Superior temporal gyrus (tissue), 1 donor: Measurements from ENCODE around the gene MMAB.

ENCODE experiments used
- DNase-seq: peaks from one replicate; pipeline ENCODE4 v3.0.0-alpha.2; 2016; ENCODE audit errors: extremely low spot score

The MMAB gene

DNA sequence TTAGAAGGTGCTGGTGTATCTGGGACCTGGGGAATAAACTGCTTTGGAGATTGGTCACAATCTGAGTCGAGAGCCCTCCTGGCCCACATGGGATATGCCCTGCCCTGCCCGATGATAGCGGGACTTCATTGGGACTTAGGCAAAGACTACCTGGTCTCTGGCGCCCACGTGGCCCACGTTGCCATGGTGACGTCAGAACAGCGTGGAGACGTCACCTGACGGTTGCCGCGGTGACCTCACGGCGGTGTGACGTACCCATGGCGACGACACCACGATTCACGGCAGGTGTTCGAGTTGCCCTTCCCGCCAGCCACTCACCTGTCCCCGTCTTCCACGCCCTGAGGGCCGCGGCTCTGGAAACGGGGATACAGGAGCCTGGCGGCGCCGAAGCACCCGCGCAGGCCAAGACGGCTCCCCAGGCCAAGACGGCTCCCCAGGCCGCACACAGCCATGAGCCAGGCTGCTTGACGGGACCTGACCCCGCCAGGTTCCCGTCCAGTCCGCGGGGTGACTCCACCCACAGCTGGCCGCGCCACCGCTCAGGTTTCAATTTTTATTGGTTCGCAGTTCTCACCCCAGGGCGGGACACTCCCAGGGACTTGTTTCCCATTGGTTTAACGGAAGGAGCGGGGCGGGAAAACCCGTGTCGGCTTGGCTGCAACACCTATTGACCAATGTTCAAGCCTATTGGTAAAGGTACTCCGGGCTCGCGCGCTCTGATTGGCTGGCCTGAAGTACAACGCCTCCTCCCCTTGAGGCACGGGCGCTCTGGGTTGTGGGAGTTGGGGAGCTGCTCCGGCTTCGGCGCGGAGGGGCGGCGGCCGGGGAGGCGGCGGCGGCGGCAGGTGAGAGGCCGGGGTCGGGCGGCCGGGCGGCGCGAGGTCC lies at the start of gene MMAB, which contains the start of gene MVK:
Gene MMAB, minus strand, starts transcription at position 476 of the 885 bp plus-strand sequence. Its CDS starts 24 bp downstream, at position 452.
Gene MVK, plus strand, starts transcription at position 766 of the 885 bp plus-strand sequence. CDS start 1,029 bp downstream, outside the sequence.
- DNase-seq: peak; percentile 99

GRCh38 chr12:109621901-109622364 lies 48.6 kb upstream of the MMAB start:
- no peak for DNase-seq

DNA sequence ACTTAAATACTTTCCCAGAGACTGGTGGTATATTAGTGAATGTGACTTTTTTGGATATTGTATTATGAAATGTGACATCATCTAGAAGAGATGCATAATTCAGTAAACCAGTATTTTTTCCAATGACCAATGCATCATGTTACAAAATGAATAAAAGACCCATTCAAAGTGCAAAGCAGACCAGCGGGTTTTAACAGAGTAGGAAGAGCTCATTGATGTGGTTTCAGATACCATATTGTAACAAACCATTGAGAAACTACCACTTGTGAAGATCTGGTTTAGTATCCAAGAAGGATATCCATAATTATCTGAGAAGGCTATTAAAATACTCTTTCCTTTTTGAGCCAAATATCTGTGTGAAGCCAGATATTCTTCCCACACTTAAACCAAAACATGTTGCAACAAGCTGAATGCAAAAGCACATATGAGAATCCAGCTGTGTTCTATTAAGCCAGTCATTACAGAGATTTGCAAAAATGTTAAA lies 47.9 kb upstream of the MMAB start:
- DNase-seq: peak; percentile 76

DNA sequence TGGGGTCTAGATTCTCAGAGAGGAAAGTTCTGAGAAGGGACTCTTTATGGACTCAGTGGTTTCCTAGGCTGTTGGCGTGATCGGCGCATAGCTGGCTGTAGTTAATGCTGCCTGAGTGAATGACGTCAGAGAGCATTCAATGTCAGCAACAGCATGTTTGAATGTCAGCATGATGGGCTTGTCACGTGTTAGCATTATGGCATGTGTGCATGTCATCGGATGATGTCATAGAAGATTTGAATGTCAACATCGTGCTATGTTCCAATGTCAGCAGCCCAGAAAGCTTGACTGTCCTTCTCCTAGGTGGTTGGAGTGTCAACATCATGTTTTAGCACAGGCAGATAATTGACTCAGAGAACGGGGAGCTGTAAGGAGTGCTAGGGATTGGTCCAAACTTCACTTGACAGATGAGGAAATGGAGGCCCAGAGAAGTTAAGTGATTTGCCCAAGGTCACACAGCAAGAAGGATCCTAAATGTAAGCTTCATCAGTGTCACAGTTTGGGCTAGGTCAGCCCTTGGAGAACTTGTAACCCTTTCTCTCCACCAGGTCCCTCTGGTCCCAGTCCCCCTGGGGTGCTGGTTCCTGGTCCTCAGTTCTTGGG lies 45.8 kb upstream of the MMAB start:
- no peak for DNase-seq

DNA sequence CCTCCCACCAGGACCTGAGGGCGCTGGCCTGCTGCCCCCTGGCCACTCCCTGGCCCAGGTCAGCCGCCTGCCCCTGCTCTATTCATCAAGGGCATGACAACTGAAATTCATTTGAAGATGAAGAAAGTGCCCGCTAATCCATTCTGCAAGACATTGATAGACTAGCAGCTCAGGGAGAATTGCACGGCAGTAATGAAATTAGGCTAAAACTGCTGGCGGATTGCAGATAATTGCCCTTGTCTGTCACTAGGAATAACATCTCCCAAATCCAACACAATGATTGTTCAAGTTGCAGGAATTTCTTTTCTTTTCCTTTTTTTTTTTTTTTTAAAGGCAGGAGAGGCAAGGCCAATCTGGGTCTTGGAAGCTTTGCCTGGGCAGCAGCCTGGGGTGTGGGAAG lies 44.8 kb upstream of the MMAB start:
- no peak for DNase-seq

- DNase-seq: peak; percentile 90
Observed at GRCh38 chr12:109617491-109617890, 44.2 kb upstream of the MMAB start.

GRCh38 chr12:109615556-109616229 lies 42.4 kb upstream of the MMAB start:
- no peak for DNase-seq

GRCh38 chr12:109613649-109614455 lies 40.5 kb upstream of the MMAB start:
- no peak for DNase-seq

- DNase-seq: no peak
Observed at GRCh38 chr12:109612975-109613502, 39.7 kb upstream of the MMAB start.

GRCh38 chr12:109612003-109612402 lies 38.7 kb upstream of the MMAB start:
- no peak for DNase-seq

DNA sequence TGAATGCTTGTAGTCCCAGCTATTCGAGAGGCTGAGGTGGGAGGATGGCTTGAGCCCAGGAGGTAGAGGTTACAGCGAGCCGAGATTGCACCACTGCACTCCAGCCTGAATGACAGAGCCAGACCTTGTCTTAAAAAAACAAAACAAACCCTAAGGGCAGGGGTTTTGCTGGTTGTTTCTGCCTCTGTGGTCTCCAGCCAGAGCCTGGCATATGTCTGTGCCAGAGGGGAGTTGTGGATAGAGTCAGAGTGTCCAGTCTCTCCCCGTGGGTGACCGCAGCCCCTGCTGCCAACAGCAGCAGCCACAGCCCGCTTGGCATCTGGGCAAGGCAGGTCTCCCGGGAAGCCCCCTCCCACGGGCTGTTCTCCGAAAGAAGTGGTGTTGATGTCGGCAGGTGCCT lies 37.9 kb upstream of the MMAB start:
- DNase-seq: no peak

DNA sequence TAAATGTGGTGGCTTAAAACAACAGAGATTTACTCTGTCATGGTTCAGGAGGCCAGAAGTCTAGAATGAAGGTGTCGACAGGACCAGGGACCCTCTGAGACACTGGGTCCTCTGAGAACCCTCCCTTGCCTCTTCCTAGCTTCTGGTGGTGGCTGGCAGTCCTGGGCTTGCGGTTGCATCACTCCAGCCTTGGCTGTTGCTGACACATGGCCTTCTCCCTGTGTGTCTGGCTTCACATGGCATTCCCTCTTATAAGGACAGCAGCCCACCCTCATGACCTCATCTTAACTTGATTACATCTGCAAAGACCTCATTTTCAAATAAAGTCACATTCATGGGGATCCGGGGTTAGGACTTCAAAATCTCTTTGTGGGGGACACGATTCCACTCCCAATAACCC lies 37.2 kb upstream of the MMAB start:
- DNase-seq: no peak

GRCh38 chr12:109609342-109609741 lies 36.0 kb upstream of the MMAB start:
- DNase-seq: no peak

- no peak for DNase-seq
Observed at GRCh38 chr12:109608793-109609192, 35.5 kb upstream of the MMAB start.

DNA sequence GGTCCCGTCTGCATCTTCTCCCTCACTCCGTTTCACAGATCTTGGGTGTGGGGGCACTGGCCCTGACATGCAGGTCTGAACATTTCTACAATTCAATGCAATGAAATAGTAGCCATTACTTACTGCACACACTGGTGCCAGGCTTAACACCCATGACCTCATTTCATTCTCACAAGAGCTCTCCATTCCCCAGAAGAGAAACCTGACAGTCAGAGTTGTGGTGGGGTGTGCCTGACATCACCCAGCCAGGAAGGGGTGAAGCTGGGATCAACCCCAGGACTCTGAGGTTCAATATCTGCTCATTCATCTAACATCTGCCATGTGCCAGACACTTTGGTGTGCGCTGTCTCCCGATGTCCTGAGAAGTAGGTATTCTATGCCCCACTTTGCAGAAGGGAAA lies 35.0 kb upstream of the MMAB start:
- no peak for DNase-seq

GRCh38 chr12:109607618-109608017 lies 34.3 kb upstream of the MMAB start:
- no peak for DNase-seq

DNA sequence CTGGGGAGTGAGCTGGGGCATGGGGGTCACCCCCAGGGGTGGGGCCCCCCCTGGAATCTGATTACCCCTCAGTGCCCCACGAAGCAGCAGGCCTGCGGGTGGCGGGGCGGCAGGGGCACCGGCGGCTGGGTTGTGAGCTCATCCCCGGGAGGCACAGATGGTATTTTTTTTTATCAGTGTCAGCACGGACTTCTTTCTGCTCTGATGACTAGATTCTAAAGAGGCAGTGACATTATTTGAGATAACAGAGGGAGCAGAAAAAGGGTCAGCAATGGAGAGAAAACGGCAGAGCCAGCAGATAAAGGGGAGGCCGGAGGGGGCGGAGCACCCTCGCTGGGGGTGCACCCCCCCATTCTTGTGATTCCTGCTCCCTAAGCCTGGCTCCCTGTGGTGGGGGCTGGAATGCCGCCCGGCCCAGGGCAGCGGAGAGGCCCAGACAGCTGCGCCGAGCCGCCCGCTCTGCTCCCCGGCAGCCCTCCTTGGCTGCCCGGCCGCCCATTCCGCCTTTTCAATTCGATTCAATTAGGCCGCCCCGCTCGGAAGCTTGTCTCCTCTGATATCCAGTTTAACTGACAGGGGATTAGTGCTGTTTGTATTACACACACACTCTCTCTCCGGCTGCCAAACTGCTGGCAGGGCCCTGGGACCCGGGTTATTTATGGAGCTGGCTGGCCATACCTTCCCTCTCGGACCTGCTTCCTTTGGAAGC lies 33.2 kb upstream of the MMAB start:
- DNase-seq: peak; percentile 77

DNA sequence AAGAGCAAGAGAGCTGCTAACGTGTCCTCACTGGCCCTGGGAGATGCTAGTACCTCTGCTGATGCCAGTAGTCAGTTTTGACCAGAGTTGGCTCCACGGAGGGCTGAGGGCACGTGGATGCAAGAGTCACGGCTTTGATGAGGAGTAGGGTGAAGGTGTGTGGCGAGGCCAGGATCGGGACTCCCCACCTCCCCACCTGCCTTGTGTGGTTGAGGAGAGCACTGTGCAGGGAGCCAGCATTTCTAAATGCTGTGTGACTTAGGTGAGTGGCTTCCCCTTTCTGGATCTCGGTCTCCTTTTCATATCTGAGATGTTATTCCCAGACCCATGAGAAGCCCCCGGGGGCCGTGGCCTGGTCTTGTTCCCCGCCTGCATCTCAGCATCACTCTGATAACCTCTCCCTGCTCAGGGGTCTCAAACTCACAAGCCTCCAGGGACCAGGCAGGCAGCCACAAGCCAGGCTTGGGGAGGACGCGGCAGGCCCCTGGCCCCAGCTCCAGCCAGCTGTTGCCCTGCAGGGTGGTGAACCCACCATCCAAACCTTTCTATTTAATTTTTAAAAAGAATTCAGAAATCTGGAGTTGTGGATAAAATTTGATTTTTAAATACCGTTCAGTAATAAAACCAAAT lies 32.4 kb upstream of the MMAB start:
- DNase-seq: no peak

DNA sequence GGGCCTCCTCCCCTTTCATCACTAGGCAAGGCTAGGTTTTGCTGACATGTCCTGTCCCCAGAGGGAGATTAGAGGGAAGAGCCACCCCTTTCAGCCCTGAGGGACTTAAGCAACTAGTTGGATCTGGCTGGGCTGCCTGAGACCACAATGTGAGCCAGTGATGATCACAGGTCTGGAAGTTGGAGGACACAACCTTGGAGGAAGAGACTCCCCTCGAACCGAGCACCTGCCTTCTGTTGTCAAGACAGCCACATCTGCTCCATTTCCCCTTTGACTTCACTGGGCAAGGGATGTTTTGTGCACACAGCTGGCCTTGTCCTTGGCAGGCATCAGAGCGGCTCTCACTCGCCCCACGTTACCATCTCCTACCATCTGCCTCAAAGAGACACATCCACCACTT lies 31.7 kb upstream of the MMAB start:
- no peak for DNase-seq

DNA sequence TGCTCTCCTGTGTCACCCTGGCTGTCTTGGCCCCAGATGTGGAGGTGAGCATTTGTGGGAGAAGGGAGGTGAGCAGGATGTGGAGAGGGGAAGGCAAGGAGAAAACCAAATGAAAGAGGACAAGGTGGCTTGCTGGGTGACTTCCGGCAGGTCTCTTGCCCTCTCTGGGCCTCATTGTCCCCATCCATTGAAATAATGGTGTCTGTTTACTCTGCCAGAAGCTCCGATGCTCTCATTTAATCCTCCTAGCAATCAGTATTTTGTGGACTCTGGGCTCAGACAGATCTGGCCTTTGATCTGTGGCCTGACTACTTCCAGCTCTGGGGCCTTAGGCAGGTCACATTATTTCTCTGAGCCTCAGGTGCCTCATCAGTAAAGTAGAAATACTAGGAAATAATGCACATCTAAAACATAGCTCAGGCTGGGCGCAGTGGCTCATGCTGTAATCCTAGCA lies 30.9 kb upstream of the MMAB start:
- DNase-seq: no peak
